Neural crest cell (in vitro differentiated cells): ENCODE data around the gene GRK5. TPM values are rescaled to one million over a fixed set of nuclear protein-coding genes. Genes with fewer than 3 reads are reported as not detected.
A peak's percentile ranks its signal among the peaks of the same experiment; 100 is the strongest.

Experiments
- DNase-seq: peaks from one replicate; pipeline ENCODE4 v3.0.0; 2021; ENCODE audit warnings: low read depth, mixed read lengths, low spot score
- H3K27ac Mint-ChIP-seq: one replicate; pipeline ENCODE4 v1.8.0; 2021; ENCODE audit warnings: mild to moderate bottlenecking, mixed read lengths; ENCODE audit not compliant: unreplicated experiment
- H3K27me3 Mint-ChIP-seq: 2 replicates; pipeline ENCODE4 v1.8.0; 2021; ENCODE audit warnings: low read depth, mild to moderate bottlenecking, mixed read lengths
- H3K36me3 Mint-ChIP-seq: 2 replicates; pipeline ENCODE4 v1.8.0; 2021; ENCODE audit warnings: low read depth, mild to moderate bottlenecking, mixed read lengths
- H3K4me1 Mint-ChIP-seq: 2 replicates; pipeline ENCODE4 v1.8.0; 2021; ENCODE audit warnings: mixed read lengths
- H3K4me3 Mint-ChIP-seq: one replicate; pipeline ENCODE4 v1.8.0; 2021; ENCODE audit warnings: mild to moderate bottlenecking, mixed read lengths
- H3K9me3 Mint-ChIP-seq: 2 replicates; pipeline ENCODE4 v1.8.0; 2021; ENCODE audit warnings: mixed read lengths
- total RNA-seq: library from RNA; stranded (reverse); gene quantifications from 2 replicates; pipeline ENCODE4 v1.2.1, GENCODE V29; 2021
- TF ChIP-seq, protein P1 (sequence below): fragments of 200-600 bp; sonication (generic); conservative IDR thresholded peaks from 2 replicates; pipeline ENCODE4 v1.5.0; 2021; ENCODE audit warnings: antibody characterized with exemption, mild to moderate bottlenecking

GRK5 gene
- total RNA-seq, 1 donor from 2014 or later, result 13.5 TPM

DNA sequence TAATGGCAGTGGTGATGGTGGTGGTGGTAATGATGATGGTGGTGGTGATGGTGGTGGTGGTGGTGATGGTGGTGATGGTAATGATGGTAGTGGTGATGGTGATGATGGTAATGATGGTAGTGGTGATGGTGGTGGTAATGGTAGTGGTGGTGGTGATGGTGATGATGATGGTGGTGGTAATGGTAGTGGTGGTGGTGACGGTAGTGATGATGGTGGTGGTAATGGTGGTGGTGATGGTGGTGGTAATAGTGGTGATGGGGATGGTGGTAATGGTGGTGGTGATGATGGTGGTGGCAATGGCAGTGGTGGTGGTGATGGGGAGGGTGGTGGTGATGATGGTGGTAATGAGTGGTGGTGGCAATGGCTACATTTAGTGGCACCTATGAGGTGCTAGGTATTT, 105.7 kb downstream of the GRK5 start:
- Mint-ChIP-seq H3K27ac (no peak overlapping the region), H3K4me3 (no peak overlapping the region), H3K36me3 (no peaks in the 10 kb centered on the region), H3K9me3 (no peaks in the 10 kb centered on the region), H3K27me3 (no peaks in the 10 kb centered on the region), H3K4me1 (peaks cover 51% of the 10 kb centered on the region)
- DNase-seq, result no peak
- TF ChIP-seq, protein P1, sequence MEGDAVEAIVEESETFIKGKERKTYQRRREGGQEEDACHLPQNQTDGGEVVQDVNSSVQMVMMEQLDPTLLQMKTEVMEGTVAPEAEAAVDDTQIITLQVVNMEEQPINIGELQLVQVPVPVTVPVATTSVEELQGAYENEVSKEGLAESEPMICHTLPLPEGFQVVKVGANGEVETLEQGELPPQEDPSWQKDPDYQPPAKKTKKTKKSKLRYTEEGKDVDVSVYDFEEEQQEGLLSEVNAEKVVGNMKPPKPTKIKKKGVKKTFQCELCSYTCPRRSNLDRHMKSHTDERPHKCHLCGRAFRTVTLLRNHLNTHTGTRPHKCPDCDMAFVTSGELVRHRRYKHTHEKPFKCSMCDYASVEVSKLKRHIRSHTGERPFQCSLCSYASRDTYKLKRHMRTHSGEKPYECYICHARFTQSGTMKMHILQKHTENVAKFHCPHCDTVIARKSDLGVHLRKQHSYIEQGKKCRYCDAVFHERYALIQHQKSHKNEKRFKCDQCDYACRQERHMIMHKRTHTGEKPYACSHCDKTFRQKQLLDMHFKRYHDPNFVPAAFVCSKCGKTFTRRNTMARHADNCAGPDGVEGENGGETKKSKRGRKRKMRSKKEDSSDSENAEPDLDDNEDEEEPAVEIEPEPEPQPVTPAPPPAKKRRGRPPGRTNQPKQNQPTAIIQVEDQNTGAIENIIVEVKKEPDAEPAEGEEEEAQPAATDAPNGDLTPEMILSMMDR, result no peak

- TF ChIP-seq, protein P1, result no peak
- Mint-ChIP-seq H3K27ac (no peak overlapping the region), H3K4me3 (no peak overlapping the region), H3K27me3 (no peaks in the 10 kb centered on the region), H3K9me3 (no peaks in the 10 kb centered on the region), H3K4me1 (peaks cover 50% of the 10 kb centered on the region), H3K36me3 (no peaks in the 10 kb centered on the region)
- DNase-seq, result no peak
These were observed 106.3 kb downstream of the GRK5 start for GRCh38 chr10:119313644-119314043.

DNA sequence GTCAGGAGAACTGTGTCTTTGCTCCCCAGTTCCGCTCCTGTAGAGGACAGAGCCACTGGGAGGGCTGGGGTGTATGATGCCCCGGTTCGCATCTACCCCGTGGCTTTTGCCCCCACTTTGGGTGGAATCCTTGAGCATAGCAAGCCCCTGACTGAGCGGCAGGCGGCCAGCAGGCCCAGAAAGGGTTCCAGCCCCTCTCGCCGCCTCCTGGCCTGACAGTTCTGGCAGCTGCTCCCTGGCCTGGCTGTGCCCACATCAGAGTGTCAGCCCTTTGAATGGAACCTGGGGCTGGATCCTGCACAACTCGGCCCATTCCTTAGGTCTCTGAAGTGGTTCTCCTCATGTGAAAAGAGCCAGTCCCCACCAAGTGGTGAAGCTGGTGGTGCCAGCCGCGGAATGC, 106.7 kb downstream of the GRK5 start:
- DNase-seq, result no peak
- no peaks in the 10 kb centered on the region for H3K36me3 Mint-ChIP-seq
- peaks cover 52% of the 10 kb centered on the region for H3K4me1 Mint-ChIP-seq
- H3K4me3 Mint-ChIP-seq, result no peak overlapping the region
- no peaks in the 10 kb centered on the region for H3K9me3 Mint-ChIP-seq
- no peaks in the 10 kb centered on the region for H3K27me3 Mint-ChIP-seq
- no peak overlapping the region for H3K27ac Mint-ChIP-seq
- TF ChIP-seq, protein P1, result no peak

DNA sequence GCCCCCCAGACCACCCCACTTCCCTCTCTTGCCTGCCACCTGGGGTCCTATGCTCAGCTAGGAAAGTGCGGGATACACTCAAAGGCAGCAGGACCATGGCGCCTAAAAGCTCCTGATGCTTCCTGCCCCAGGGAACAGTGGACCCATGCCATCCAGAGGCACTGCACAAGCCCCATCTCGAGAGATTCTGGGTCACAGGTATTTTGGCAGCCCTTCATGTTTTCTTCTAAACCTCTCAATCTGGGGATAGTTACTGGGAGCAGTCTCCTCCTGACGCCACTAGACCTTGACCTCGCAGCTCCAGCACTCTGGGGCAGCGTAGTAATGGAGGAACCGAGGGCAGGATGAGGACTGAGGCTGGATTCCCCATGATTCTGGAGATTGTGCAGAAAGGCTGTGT, 107.1 kb downstream of the GRK5 start:
- no peak overlapping the region for H3K27ac Mint-ChIP-seq
- H3K4me3 Mint-ChIP-seq, result no peak overlapping the region
- TF ChIP-seq, protein P1, result no peak
- no peak for DNase-seq
- no peaks in the 10 kb centered on the region for H3K9me3 Mint-ChIP-seq
- peaks cover 54% of the 10 kb centered on the region for H3K4me1 Mint-ChIP-seq
- no peaks in the 10 kb centered on the region for H3K36me3 Mint-ChIP-seq
- no peaks in the 10 kb centered on the region for H3K27me3 Mint-ChIP-seq

- no peak for DNase-seq
- Mint-ChIP-seq H3K4me1 (peaks cover 59% of the 10 kb centered on the region), H3K27ac (peak overlapping the region; percentile 23), H3K36me3 (no peaks in the 10 kb centered on the region), H3K27me3 (no peaks in the 10 kb centered on the region), H3K9me3 (no peaks in the 10 kb centered on the region), H3K4me3 (no peak overlapping the region)
- TF ChIP-seq, protein P1, result no peak
These were observed 108.0 kb downstream of the GRK5 start for GRCh38 chr10:119315128-119316001.
